HepG2 (cell line): ENCODE data around the gene TOMM6. TPM values are rescaled to one million over a fixed set of nuclear protein-coding genes. Genes with fewer than 3 reads are reported as not detected.

ENCODE experiments used
- ATF3 ChIP-seq: sonication (generic); formaldehyde crosslinking; IDR thresholded peaks from 2 replicates; pipeline ENCODE4 v1.4.0; 2020; ENCODE audit warnings: missing genetic modification reagents
- HOMEZ ChIP-seq: IDR thresholded peaks from 2 replicates; pipeline ENCODE4 v1.6.1; 2016; ENCODE audit warnings: low read depth
- JDP2 ChIP-seq: sonication (generic); formaldehyde crosslinking; IDR thresholded peaks from 2 replicates; pipeline ENCODE4 v1.8.1; 2022; ENCODE audit warnings: missing genetic modification reagents, borderline replicate concordance
- NPAS2 ChIP-seq: sonication (generic); formaldehyde crosslinking; IDR thresholded peaks from 2 replicates; pipeline ENCODE4 v1.8.0; 2022; ENCODE audit warnings: mild to moderate bottlenecking, missing genetic modification reagents, borderline replicate concordance
- PBX2 ChIP-seq: IDR thresholded peaks from 2 replicates; pipeline ENCODE4 v1.6.1; 2016; ENCODE audit warnings: control low read depth
- PRDM4 ChIP-seq: sonication (generic); formaldehyde crosslinking; IDR thresholded peaks from 2 replicates; pipeline ENCODE4 v1.9.0; 2021; ENCODE audit warnings: missing genetic modification reagents, borderline replicate concordance
- TARDBP ChIP-seq: sonication (generic); formaldehyde crosslinking; IDR thresholded peaks from 2 replicates; pipeline ENCODE4 v1.8.0; 2022; ENCODE audit warnings: mild to moderate bottlenecking, missing genetic modification reagents
- ZKSCAN8 ChIP-seq: IDR thresholded peaks from 2 replicates; pipeline ENCODE4 v1.6.1; 2016; ENCODE audit warnings: borderline replicate concordance, missing genetic modification reagents, missing compliant biosample characterization
- ZNF224 ChIP-seq: sonication (generic); formaldehyde crosslinking; IDR thresholded peaks from 2 replicates; pipeline ENCODE4 v1.5.0; 2020; ENCODE audit warnings: mild to moderate bottlenecking, missing genetic modification reagents
- ZNF24 ChIP-seq: fragments of 450-650 bp; IDR thresholded peaks from 2 replicates; pipeline ENCODE4 v1.6.1; 2017; ENCODE audit warnings: antibody characterized with exemption, mild to moderate bottlenecking
- ZNF407 ChIP-seq: sonication (generic); formaldehyde crosslinking; IDR thresholded peaks from one replicate; pipeline ENCODE4 v1.5.1; 2020; ENCODE audit warnings: mild to moderate bottlenecking, missing genetic modification reagents; ENCODE audit errors: not compliant biosample characterization
- ZNF441 ChIP-seq: sonication (generic); formaldehyde crosslinking; IDR thresholded peaks from 2 replicates; pipeline ENCODE4 v1.7.0; 2021; ENCODE audit warnings: missing genetic modification reagents, borderline replicate concordance
- ZNF781 ChIP-seq: sonication (generic); formaldehyde crosslinking; IDR thresholded peaks from 2 replicates; pipeline ENCODE4 v1.5.1; 2020; ENCODE audit warnings: borderline replicate concordance, mild to moderate bottlenecking, missing genetic modification reagents; ENCODE audit errors: not compliant biosample characterization
- polyA plus RNA-seq, 8 experiments: library from polyadenylated mRNA; depleted of rRNA in 3 of 8; stranded (reverse) in 7 of 8; unstranded in 1 of 8; fragments of >200 nt; fragmentation: Illumina TruSeq in 4 of 8; extraction: Trizol in 4 of 8; gene quantifications; 2 replicates each; pipeline versions ENCODE4 v1.2.1 to v1.2.3, GENCODE V29; 2011 to 2016; ENCODE audit warnings: low read depth in 4 of 8, missing spikeins in 1 of 8, mixed read lengths in 1 of 8; ENCODE audit not compliant: insufficient read depth in 1 of 8
- total RNA-seq, 5 experiments: library from RNA; depleted of rRNA; stranded (reverse); fragments of >200 nt; fragmentation: Illumina TruSeq; extraction: Trizol; gene quantifications; 2 replicates each; pipeline ENCODE4 v1.2.3, GENCODE V29; 2016; ENCODE audit warnings: low read depth in 1 of 5

The TOMM6 gene
- total and polyA plus RNA-seq, 2 of the 13 experiments (the other 11 are each of a cell fraction or from before 2014, with no cell fraction given), result 320 to 321 TPM

- TF ChIP-seq ZNF407 (CRISPR knock-in tag) (peak; percentile 35), ZNF781 (no peak), ZNF224 (CRISPR knock-in tag) (peak; percentile 84; the same call in 1 of the 2 replicates), JDP2 (CRISPR knock-in tag) (no peak), TARDBP (peak; percentile 79), ZKSCAN8 (CRISPR knock-in tag) (no peak; the same call in 1 of the 2 replicates), PRDM4 (CRISPR knock-in tag) (no peak), NPAS2 (CRISPR knock-in tag) (0 out of 2 replicates have a peak, but pooled peaks have one; percentile 30), ATF3 (CRISPR knock-in tag) (no peak; the same call in 1 of the 2 replicates), PBX2 (CRISPR knock-in tag) (no peak), HOMEZ (CRISPR knock-in tag) (0 out of 2 replicates have a peak, but pooled peaks have one; percentile 42), ZNF24 (no peak), ZNF441 (no peak)
Observed at GRCh38 chr6:41747256-41748101, 40.0 kb upstream of the TOMM6 start, which contains the start of gene PGC (continued).
